T47D (cell line): ENCODE data around the gene TBCA.

Experiments used
- DNase-seq, 2 experiments: peaks; one replicate each; pipeline versions ENCODE4 v3.0.0 to v3.0.0-alpha.2; 2011 to 2012; ENCODE audit warnings: low read depth in 1 of 2, low spot score in 1 of 2
- JUND ChIP-seq: IDR thresholded peaks from 2 replicates; pipeline ENCODE4 v1.6.1; 2012; ENCODE audit warnings: low read depth
- in situ Hi-C: cut with HindIII; loops from 2 replicates; pipeline ENCODE4 v1.10.0; 2016; ENCODE audit warnings: low sequenced_read_pairs, low pct_unique_long_range_greater_than_20kb

Gene TBCA

DNA sequence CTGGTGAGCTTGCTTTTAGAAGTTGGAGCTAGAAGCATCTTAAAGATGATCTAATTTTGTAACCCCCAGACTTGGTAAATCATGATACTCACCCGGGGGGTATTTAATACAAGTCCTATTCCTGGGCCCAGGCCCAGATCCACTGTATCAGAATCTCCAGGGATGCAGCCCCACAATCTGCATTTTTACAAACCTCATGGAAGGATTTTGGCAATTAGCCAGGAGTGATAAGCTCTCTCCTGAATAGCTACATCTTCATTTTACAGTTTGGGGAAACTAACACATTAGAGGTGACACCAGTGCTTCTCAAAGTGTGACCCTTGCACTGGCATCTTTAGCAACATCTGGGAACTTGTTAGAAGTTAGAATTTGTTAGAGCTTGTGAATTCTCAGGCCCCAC, 106.5 kb downstream of the TBCA start:
- no peak for DNase-seq
- TF ChIP-seq JUND, result no peak

DNA sequence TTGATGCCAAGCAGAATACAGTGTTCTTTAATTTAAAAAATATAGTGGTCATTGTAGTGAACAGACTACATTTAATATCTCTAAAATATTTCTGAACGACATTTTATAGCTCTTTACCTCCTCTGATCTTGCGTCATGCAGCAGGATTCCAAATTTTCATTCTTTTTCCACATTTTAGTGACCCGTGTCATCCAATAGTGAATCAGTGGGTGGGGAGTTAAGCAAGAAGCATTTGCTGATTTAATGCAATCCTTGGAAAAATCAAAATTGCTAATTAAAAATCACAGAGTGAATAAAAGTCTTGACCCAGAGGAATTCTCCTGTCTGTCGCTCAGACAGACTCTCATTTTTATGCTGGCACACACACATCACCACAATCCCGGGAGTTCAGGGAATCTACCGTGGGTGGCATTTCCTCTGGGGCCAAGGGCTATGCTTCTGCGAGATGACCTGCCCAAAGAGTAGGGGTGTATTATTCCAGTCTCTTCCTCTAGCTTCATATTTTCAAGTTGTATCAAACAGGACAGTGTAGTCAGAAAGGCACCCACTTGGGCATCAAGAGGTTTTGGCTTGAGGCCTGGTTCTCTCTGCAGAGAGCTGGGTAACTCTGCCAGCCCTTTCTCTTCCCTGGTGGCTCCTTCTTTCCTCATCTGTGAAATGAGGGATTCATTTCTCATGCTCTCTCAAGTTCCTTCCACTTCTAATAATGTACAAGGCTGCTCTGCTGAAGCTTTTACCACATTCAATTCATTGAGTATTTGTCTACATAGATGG, 112.9 kb downstream of the TBCA start:
- in situ Hi-C loops, result no loop called here
- TF ChIP-seq JUND, result no peak
- DNase-seq, result no peak

More for the DNA sequence above, 106.5 kb downstream of the TBCA start:
- in situ Hi-C loops, result no loop called here

DNA sequence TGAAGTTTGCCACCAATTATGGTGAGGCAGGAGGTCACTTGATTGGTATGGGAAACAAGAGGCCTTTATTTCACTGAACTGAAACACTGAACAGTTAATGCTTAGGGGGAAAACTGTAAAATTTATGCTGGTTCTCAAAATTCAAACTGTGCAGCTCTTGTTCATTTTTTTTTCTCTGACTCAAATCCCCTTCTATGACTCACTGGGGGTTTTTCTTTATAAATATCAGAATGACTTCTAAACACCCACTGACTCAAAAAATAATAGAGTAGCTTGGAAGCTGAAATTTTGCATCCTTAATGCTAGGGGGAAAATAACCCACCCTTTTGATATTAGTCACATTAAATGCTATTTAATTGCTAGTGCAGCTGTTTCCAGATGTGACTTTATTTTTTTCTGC, 113.5 kb downstream of the TBCA start:
- no peak for DNase-seq
- TF ChIP-seq JUND, result no peak
- in situ Hi-C loops, result no loop called here

DNA sequence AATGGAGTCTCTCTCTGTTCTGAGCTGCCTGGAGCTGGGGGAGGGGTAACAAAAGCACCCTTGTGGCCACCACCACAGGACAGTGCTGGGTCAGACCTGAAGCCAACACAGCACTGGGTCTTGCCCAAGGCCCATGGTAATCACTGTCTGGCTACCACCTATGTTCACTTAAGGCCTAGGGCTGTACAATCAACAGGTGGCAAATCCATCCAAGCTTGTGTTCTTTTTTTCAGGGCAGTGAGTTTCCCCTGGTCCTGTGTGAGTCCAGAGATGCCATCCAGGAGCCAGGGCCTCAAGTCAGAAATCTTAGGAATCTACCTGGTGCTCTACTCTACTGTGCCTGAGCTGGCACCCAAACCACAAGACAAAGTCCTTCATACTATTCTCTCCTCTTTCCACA, 117.5 kb downstream of the TBCA start:
- TF ChIP-seq JUND, result no peak
- DNase-seq, result no peak
- in situ Hi-C loops, result no loop called here

DNA sequence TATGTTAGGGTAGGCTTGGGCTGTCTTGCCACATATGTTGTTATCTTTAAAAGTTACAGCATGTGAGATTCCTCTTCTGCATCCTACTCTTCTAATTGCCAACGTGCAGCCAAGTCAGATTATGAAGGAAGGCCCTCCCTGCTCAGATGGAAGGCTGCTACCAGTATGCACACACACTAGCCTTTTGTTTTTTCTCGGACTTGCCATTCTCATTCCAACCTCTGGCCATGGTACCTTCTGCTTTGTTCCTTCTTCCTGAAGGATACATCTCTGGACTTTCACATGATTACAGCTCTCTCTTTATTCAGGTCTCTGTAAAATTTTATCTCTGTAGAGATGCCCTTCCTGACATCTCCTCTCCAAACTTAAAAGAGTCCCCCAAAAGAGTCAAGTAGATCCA, 124.8 kb downstream of the TBCA start:
- TF ChIP-seq JUND, result no peak
- no peak for DNase-seq
- in situ Hi-C loops, result no loop called here

DNA sequence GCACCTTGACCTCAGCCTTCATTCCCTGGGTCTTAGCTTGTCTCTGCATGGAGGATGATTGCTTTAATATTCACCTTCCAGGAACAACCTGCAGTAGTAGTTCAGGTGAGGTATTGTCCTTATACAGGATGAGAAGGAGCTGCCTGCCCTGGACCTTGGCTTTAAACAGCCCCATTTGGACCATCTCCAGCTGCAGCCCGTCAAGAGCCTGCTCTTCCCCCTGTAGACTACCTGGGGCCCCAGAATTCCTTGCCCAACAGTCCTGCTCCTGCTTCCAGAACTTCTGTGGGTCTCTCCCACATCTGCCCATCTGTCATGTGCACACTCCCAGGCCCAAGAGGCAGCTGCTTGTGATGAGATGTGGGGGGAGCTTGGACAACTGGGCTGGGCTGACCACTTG, 125.5 kb downstream of the TBCA start:
- in situ Hi-C loops, result no loop called here
- TF ChIP-seq JUND, result no peak
- DNase-seq, result no peak

DNA sequence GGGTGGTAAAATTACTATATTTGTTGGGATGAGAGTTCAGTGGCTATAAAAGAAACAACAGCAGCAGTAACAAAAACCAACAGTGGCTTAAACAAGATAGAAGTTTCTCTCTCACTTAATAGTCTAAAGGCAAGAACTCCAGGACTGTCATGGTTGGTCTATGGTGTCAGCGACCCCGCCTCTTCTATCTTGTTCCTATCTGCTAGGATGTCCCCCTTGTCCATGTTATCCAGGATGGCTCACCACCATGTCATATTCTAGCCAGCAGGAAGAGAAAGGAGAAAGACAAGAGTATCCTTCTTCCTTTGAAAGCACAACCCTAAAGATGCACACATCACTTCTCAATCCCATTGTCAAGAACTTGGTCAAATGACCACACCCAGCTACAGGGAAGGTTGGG, 126.4 kb downstream of the TBCA start:
- no peak for TF ChIP-seq JUND
- in situ Hi-C loops, result no loop called here
- no peak for DNase-seq

DNA sequence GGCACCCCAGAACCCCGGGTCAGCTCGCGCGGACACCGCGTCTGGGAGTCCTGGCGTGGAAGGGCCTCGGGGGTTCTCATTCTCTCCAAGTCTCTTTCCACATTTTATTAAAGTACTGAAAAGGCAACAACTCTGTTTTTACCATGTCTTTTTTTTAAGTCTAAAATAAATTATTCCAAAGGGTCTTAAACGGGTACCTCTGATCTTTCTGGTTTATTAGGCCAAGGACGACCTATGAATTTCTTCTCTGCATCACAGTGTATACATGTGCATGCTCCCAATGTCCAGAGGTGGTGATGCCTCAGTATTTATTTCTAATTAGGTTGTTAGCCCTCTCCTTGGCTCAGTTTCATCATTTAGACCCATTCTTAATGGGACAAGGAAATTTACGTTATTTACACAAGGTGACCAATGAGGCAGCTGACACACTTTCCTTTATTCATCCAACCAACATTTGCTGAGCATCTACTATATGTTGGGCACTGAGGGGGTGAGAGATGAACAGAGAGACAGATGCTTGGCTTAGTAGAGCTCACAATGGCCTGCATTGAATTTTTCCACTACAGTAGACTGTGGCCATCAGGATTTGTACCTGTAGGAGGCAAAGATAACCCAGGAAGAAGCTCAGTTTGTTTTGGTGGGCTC, 130.0 kb downstream of the TBCA start:
- in situ Hi-C loops, result no loop called here
- TF ChIP-seq JUND, result no peak
- no peak for DNase-seq

DNA sequence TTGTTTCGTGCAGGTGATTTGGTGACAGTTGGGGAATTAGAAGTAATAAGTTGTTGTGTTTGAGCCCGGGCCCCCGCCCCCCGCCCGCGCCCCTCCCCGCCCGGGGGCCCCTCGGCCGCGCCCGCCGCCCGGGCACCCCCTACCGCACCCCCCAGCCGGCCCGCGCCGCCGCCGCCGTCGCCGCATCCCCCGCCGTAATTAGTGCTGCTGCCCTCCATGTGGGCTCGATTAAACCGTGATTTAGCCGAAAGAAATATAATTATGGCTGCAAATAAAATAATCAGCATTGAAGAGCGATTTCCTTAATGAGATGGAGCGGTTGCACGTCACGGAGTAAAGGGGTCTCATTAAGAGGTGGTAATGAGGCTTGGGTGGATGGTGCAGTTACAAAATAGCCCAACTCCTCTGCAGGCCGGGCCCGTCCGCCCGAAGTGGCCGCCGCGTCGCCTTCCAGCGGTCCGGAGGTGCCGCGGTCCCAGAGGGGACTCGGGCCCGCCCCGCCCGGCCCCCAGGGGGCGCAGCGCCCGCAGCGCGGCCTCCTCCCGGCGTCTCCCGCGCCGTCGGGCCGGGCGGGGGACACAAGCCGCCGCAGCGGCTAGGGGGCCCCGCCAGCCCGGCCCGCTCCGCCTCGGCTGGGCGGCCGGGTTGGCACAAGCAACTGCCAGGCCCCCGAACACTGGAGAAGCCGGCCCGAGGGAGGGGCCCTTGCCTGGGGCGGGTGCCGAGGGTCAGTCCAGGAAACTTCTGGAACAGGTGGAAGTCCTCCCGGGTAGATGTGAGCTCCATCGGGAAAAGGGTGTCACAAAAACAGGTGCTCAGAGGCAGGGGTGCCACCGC, 130.8 kb downstream of the TBCA start:
- in situ Hi-C loops, result no loop called here
- no peak for TF ChIP-seq JUND
- DNase-seq, result no peak

DNA sequence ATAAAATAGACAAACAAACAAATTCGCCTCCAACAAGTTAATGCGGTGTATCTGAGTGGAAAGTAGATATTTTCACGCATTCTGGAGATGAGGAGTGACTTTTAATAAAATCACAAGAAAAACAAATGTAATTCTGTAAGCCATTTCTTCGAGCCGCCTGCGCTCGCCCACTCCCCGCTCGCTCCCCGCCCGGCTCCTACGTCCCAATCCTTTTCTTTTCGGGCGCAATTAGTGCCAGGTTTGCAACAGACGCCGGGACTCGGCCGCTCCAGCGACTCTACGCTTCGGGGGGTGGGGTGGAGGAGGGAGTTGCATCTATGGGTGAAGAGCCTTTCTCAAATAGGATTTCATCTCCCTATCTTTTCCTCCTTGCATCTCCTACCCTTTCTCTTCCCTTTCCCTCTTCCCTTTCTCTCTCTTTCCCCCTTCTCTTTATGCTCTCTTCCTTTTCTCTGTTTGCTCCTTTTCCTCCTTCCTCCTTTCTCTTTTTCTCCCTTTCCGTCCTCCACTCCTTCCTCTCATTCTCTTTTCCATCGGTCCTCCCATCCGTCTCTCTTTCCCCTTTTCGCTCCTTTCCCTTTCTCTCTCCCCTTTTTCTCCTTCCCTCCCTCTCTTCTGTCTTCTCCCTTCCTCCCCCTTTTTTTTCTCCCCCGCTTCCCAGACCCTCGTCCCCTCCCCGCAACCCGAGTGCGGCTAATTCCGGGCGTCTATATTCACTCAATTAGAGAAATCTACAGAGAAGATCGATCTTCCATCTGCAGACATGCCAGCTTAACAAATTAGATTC, 131.6 kb downstream of the TBCA start:
- in situ Hi-C loops, result no loop called here
- TF ChIP-seq JUND, result no peak
- no peak for DNase-seq

DNA sequence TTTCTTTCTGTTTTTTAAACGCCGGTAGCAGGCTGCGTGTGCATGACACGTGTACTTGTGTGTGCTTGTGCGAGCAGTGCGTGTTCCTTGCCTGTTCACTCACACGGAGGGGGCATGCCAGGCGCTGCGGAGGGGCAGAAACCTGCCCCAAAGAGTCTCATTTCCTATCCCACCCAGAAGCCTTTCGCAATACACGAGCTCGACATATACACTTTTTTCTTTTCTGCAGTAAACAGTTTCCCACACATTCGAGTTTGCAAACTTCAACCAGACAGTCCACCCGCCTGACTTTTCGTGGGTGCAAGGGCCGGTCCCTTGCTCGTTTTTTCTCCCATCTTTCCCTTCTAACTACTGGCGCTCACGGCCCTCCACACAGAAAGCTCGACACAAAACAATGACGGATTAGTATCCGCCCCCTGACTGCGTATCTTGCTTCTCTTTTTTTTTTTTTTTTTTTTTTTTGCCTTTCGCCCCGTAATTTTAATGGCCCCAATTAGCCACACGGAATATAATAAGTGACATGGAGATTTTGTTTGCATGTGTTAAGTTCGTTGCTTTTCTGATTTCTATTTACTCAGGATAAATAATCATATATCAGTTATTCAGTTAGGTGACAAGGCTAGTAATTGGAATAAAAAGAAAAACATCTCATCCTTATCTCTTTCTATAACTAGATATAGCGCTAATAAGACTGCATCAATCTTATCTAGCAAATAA, 132.3 kb downstream of the TBCA start:
- no peak for DNase-seq
- in situ Hi-C loops, result no loop called here
- no peak for TF ChIP-seq JUND
